Endothelial cell of umbilical vein (primary cell): ENCODE data around the gene MTTP. TPM values are rescaled to one million over a fixed set of nuclear protein-coding genes. Genes with fewer than 3 reads are reported as not detected.

Experiments used
- BruUV-seq: library from RNA; stranded (reverse); fragments of 400-500 nt; replicated peaks from 2 replicates; lab custom pipeline; 2021; lab: Mats Ljungman, UMichigan
- CTCF ChIA-PET: fragments of 300-600, 350-600 bp; sonication (Branson Sonifier 250); formaldehyde crosslinking; loops from one replicate; lab custom pipeline; 2021; ENCODE audit warnings: antibody characterized with exemption, inconsistent platforms; lab: Charles Lee
- POLR2A ChIA-PET: fragments of 300-600, 350-600 bp; sonication (Branson Sonifier 250); formaldehyde crosslinking; loops from one replicate; lab custom pipeline; 2021; ENCODE audit warnings: antibody characterized with exemption, inconsistent platforms; lab: Charles Lee
- DNase-seq: peaks from one replicate; pipeline ENCODE4 v3.0.0-alpha.2; 2011; ENCODE audit warnings: low read depth, low spot score
- FAIRE-seq: peaks from 2 replicates; lab custom pipeline; 2011; peaks lifted over from hg19 to GRCh38; lab: Jason Lieb, UNC
- H2AFZ ChIP-seq: 2 replicates; pipeline ENCODE4 v1.6.0; 2012; ENCODE audit warnings: low read depth, low read length, control low read depth, inconsistent platforms
- H3K27ac ChIP-seq: 2 replicates; pipeline ENCODE4 v1.5.1; 2011; ENCODE audit warnings: low read depth, mild to moderate bottlenecking, control low read depth, low read length, moderate library complexity; ENCODE audit not compliant: insufficient read depth
- H3K27me3 ChIP-seq, 2 experiments: 2 replicates each; pipeline versions ENCODE4 v1.6.0 to v1.6.1; 2011; ENCODE audit warnings: low read length in 2 of 2, mixed read lengths in 1 of 2; ENCODE audit not compliant: control insufficient read depth in 2 of 2, insufficient read depth in 2 of 2
- H3K36me3 ChIP-seq, 2 experiments: 2 replicates in 1 of 2; 3 replicates in 1 of 2; pipeline ENCODE4 v1.5.1; 2011; ENCODE audit warnings: low read length in 2 of 2, mild to moderate bottlenecking in 1 of 2, moderate library complexity in 1 of 2; ENCODE audit not compliant: control insufficient read depth in 2 of 2, insufficient read depth in 2 of 2; ENCODE audit errors: extremely low read depth in 1 of 2
- H3K4me1 ChIP-seq: 3 replicates; pipeline ENCODE4 v1.5.1; 2011; ENCODE audit warnings: mild to moderate bottlenecking, low read length; ENCODE audit not compliant: control insufficient read depth, insufficient read depth; ENCODE audit errors: extremely low read depth
- H3K4me2 ChIP-seq: 2 replicates; pipeline ENCODE4 v1.6.1; 2011; ENCODE audit warnings: low read length, control low read depth, mixed read lengths; ENCODE audit not compliant: insufficient read depth
- H3K4me3 ChIP-seq, 3 experiments: fragments of 200-600 bp in 1 of 3; sonication (generic), shearing (Covaris generic) in 1 of 3; replicated peaks in 1 of 3; 2 replicates each; pipeline ENCODE4 v1.5.1; 2011 to 2016; ENCODE audit warnings: control low read depth in 3 of 3, low read length in 3 of 3, mild to moderate bottlenecking in 2 of 3, inconsistent platforms in 1 of 3, low read depth in 1 of 3, moderate library complexity in 1 of 3; ENCODE audit not compliant: insufficient read depth in 1 of 3
- H3K79me2 ChIP-seq: 2 replicates; pipeline ENCODE4 v1.6.0; 2012; ENCODE audit warnings: low read length, inconsistent platforms; ENCODE audit not compliant: control insufficient read depth, insufficient read depth
- H3K9ac ChIP-seq: replicated peaks from 2 replicates; pipeline ENCODE3; 2011; ENCODE audit warnings: low read length, control low read depth; ENCODE audit not compliant: insufficient read depth; ENCODE audit errors: extremely low read depth
- H3K9me1 ChIP-seq: replicated peaks from 3 replicates; pipeline ENCODE4 v1.6.0; 2011; ENCODE audit warnings: mild to moderate bottlenecking, low read length; ENCODE audit not compliant: control insufficient read depth, insufficient read depth; ENCODE audit errors: extremely low read depth
- H3K9me3 ChIP-seq: replicated peaks from 2 replicates; pipeline ENCODE4 v1.5.1; 2012; ENCODE audit warnings: low read length, inconsistent platforms; ENCODE audit not compliant: control insufficient read depth, insufficient read depth
- H4K20me1 ChIP-seq: replicated peaks from 2 replicates; pipeline ENCODE3; 2011; ENCODE audit warnings: mild to moderate bottlenecking, low read length; ENCODE audit not compliant: control insufficient read depth, insufficient read depth; ENCODE audit errors: extremely low read depth
- EZH2 ChIP-seq: IDR thresholded peaks from 2 replicates; pipeline ENCODE4 v1.6.1; 2012; ENCODE audit warnings: borderline replicate concordance, low read depth, mild to moderate bottlenecking, moderate library complexity, low read length, inconsistent platforms; ENCODE audit not compliant: severe bottlenecking
- FOS ChIP-seq: IDR thresholded peaks from 2 replicates; pipeline ENCODE4 v1.6.1; 2011; ENCODE audit warnings: mild to moderate bottlenecking, low read length, moderate library complexity, borderline replicate concordance; ENCODE audit not compliant: insufficient read depth
- GATA2 ChIP-seq: IDR thresholded peaks from 2 replicates; pipeline ENCODE4 v1.7.0; 2011; ENCODE audit warnings: low read depth, mild to moderate bottlenecking, moderate library complexity, mixed read lengths, low read length; ENCODE audit not compliant: insufficient read length, insufficient read depth
- JUN ChIP-seq: IDR thresholded peaks from 2 replicates; pipeline ENCODE4 v1.6.1; 2011; ENCODE audit warnings: borderline replicate concordance, low read depth; ENCODE audit not compliant: insufficient read length, insufficient read depth
- MYC ChIP-seq: IDR thresholded peaks from one replicate; pipeline ENCODE4 v1.6.1; 2011; ENCODE audit warnings: mild to moderate bottlenecking, low read depth, low read length
- POLR2A ChIP-seq: IDR thresholded peaks from 2 replicates; pipeline ENCODE4 v1.6.1; 2012; ENCODE audit warnings: low read depth, mild to moderate bottlenecking, control low read depth, low read length
- POLR2AphosphoS5 ChIP-seq: IDR thresholded peaks from 2 replicates; pipeline ENCODE4 v1.6.1; 2012; ENCODE audit warnings: low read depth, mild to moderate bottlenecking, control low read depth, low read length, moderate library complexity; ENCODE audit not compliant: insufficient read depth
- dilution Hi-C: fragments of 300-500 bp; cut with MboI; formaldehyde crosslinking; loops from one replicate; pipeline ENCODE4 v1.15.0; 2019; ENCODE audit warnings: low sequenced_read_pairs; ENCODE audit not compliant: extremely low pct_ligation_motif_present
- intact Hi-C: fragments of 100-400 bp; cut with micrococcal nuclease; formaldehyde crosslinking; loops from one replicate; pipeline ENCODE4 v1.10.0; 2022
- polyA plus RNA-seq, 4 experiments: library from polyadenylated mRNA; depleted of rRNA in 3 of 4; stranded (reverse) in 3 of 4; unstranded in 1 of 4; fragments of >200 nt; gene quantifications; 2 replicates each; pipeline versions ENCODE4 v1.2.1 to v1.2.3, GENCODE V29; 2011 to 2012; ENCODE audit warnings: missing spikeins in 1 of 4
- total RNA-seq: library from RNA; stranded (reverse); gene quantifications from 2 replicates; pipeline ENCODE4 v1.2.3, GENCODE V29; 2021
- TF ChIP-seq, protein P1 (sequence below), 2 donors: IDR thresholded peaks; 1 replicate in 1 of 2; 2 replicates in 1 of 2; pipeline ENCODE4 v1.5.1; 2011; ENCODE audit warnings: low read length in 2 of 2, mild to moderate bottlenecking in 2 of 2, moderate library complexity in 2 of 2, control low read depth in 1 of 2, inconsistent platforms in 1 of 2, low read depth in 1 of 2; ENCODE audit not compliant: insufficient read depth in 1 of 2; ENCODE audit errors: extremely low read depth in 1 of 2
- TF ChIP-seq, protein P2 (sequence below): IDR thresholded peaks from 2 replicates; pipeline ENCODE4 v1.6.1; 2011; ENCODE audit not compliant: insufficient read depth, insufficient read length

MTTP gene
- total and polyA plus RNA-seq, 2 donors (not counting 3 experiments of a cell fraction or from before 2014, with no cell fraction given), result not detected

DNA sequence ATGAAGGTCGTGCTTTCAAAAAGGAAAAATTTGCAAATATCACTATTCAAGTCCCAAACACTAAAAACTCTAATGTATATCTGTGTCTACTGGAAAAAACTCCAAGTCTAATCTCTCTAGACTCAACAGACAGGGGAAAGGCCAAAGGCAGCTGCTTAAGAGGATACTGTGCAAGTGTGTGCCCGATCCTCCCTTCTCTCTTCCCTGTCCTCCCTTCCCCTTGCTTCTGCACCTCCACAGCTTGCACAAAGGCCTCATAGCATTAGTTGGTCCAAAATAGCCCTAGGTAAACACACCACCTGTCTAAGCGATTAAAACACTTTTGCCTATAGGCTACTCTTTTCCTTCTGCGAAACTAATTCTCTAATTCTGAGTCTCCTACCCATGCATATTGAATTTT lies 72.4 kb downstream of the MTTP start:
- Histone ChIP-seq H3K4me2 (no peak overlapping the region), H4K20me1 (no peaks in the 10 kb centered on the region), H3K9ac (no peak overlapping the region), H3K9me3 (no peaks in the 10 kb centered on the region), H2AFZ (no peak overlapping the region), H3K79me2 (no peaks in the 10 kb centered on the region), H3K9me1 (no peaks in the 10 kb centered on the region), H3K4me1 (no peaks in the 10 kb centered on the region), H3K27ac (no peak overlapping the region), H3K36me3 (no peaks in the 10 kb centered on the region), H3K27me3 (no peaks in the 10 kb centered on the region), H3K4me3 (no peak overlapping the region)
- intact Hi-C loops (no loop called here), dilution Hi-C loops (no loop called here)
- CTCF ChIA-PET, result no interaction called here
- DNase-seq (no peak), FAIRE-seq (no peak)
- TF ChIP-seq POLR2AphosphoS5, result no peak
- TF ChIP-seq, protein P1, sequence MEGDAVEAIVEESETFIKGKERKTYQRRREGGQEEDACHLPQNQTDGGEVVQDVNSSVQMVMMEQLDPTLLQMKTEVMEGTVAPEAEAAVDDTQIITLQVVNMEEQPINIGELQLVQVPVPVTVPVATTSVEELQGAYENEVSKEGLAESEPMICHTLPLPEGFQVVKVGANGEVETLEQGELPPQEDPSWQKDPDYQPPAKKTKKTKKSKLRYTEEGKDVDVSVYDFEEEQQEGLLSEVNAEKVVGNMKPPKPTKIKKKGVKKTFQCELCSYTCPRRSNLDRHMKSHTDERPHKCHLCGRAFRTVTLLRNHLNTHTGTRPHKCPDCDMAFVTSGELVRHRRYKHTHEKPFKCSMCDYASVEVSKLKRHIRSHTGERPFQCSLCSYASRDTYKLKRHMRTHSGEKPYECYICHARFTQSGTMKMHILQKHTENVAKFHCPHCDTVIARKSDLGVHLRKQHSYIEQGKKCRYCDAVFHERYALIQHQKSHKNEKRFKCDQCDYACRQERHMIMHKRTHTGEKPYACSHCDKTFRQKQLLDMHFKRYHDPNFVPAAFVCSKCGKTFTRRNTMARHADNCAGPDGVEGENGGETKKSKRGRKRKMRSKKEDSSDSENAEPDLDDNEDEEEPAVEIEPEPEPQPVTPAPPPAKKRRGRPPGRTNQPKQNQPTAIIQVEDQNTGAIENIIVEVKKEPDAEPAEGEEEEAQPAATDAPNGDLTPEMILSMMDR (IDR thresholded peaks at IDR 0.05; ENCODE audit: extremely low read depth in 1 of 2, insufficient read depth in 1 of 2, low read depth in 1 of 2, low read length in 2 of 2), result no peak
- TF ChIP-seq MYC, result no peak
- no peak for TF ChIP-seq JUN
- TF ChIP-seq FOS, result no peak
- TF ChIP-seq EZH2, result no peak
- no peak for TF ChIP-seq POLR2A
- TF ChIP-seq, protein P2, sequence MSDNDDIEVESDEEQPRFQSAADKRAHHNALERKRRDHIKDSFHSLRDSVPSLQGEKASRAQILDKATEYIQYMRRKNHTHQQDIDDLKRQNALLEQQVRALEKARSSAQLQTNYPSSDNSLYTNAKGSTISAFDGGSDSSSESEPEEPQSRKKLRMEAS, result no peak
- TF ChIP-seq GATA2, result no peak
- POLR2A ChIA-PET, result no interaction called here
- no TSS peak for BruUV-seq
